IPS-11a (cell line): Measurements from ENCODE around the gene SYF2.

Experiments used
- H3K4me3 ChIP-seq: one replicate; pipeline ENCODE4 v1.5.1; 2013; ENCODE audit warnings: low read depth, low read length, control low read depth

SYF2 gene

GRCh38 chr1:25185409-25186160, 46.7 kb downstream of the SYF2 start:
- no peak overlapping the region for H3K4me3 ChIP-seq

- no peak overlapping the region for H3K4me3 ChIP-seq
Measured at GRCh38 chr1:25184001-25184762, 48.1 kb downstream of the SYF2 start.

- no peak overlapping the region for H3K4me3 ChIP-seq
Measured at GRCh38 chr1:25183126-25183980, 48.9 kb downstream of the SYF2 start.

- no peak overlapping the region for H3K4me3 ChIP-seq
Measured at GRCh38 chr1:25182629-25183028, 49.7 kb downstream of the SYF2 start.

- no peak overlapping the region for H3K4me3 ChIP-seq
Measured at GRCh38 chr1:25180996-25181395, 51.3 kb downstream of the SYF2 start.

GRCh38 chr1:25178917-25179561, 53.3 kb downstream of the SYF2 start:
- H3K4me3 ChIP-seq = no peak overlapping the region

GRCh38 chr1:25174730-25175612, 57.3 kb downstream of the SYF2 start:
- H3K4me3 ChIP-seq = no peak overlapping the region

GRCh38 chr1:25174363-25174729, 58.0 kb downstream of the SYF2 start:
- no peak overlapping the region for H3K4me3 ChIP-seq

- no peak overlapping the region for H3K4me3 ChIP-seq
Measured at GRCh38 chr1:25173809-25174340, 58.4 kb downstream of the SYF2 start.
